K562 (cell line): ENCODE data around the gene CXCL16. TPM values are rescaled to one million over a fixed set of nuclear protein-coding genes. Genes with fewer than 3 reads are reported as not detected.

Experiments used
- ARID2 ChIP-seq: fragments of 450-650 bp; IDR thresholded peaks from 2 replicates; pipeline ENCODE4 v1.6.1; 2017; ENCODE audit warnings: antibody characterized with exemption, mild to moderate bottlenecking
- BMI1 ChIP-seq: fragments of 150-350 bp; IDR thresholded peaks from 2 replicates; pipeline ENCODE4 v1.6.1; 2014; ENCODE audit warnings: low read length
- BRCA1 ChIP-seq, 2 experiments: fragments of 450-650 bp in 1 of 2; sonication (generic) in 1 of 2; formaldehyde crosslinking in 1 of 2; IDR thresholded peaks; 2 replicates each; pipeline versions ENCODE4 v1.5.0 to v1.6.1; 2017 to 2020; ENCODE audit warnings: mild to moderate bottlenecking in 1 of 2, missing genetic modification reagents in 1 of 2
- CBX1 ChIP-seq: sonication (generic); IDR thresholded peaks from 2 replicates; pipeline ENCODE4 v1.6.1; 2016; ENCODE audit warnings: antibody characterized with exemption, low read depth, mild to moderate bottlenecking
- EP300 ChIP-seq: IDR thresholded peaks from 2 replicates; pipeline ENCODE4 v1.6.1; 2012; ENCODE audit warnings: low read length, improper control_type of control experiment
- ETV6 ChIP-seq, 3 experiments: fragments of 150-350 bp in 1 of 3; sonication (generic) in 1 of 3; formaldehyde crosslinking in 1 of 3; IDR thresholded peaks; 2 replicates each; pipeline versions ENCODE4 v1.6.1 to v1.8.0; 2014 to 2022; ENCODE audit warnings: borderline replicate concordance in 2 of 3, low read depth in 2 of 3, antibody characterized with exemption in 1 of 3, low read length in 1 of 3, mild to moderate bottlenecking in 1 of 3, missing genetic modification reagents in 1 of 3
- HNRNPLL ChIP-seq: fragments of 200-400 bp; formaldehyde crosslinking; IDR thresholded peaks from 2 replicates; pipeline ENCODE4 v1.6.1; 2017; ENCODE audit warnings: low read length, low read depth, mild to moderate bottlenecking; ENCODE audit not compliant: poor library complexity, severe bottlenecking
- JUND ChIP-seq, 2 experiments: IDR thresholded peaks; 2 replicates in 1 of 2; 3 replicates in 1 of 2; pipeline ENCODE4 v1.6.1; 2011; ENCODE audit warnings: borderline replicate concordance in 2 of 2, low read depth in 2 of 2, low read length in 2 of 2, improper control_type of control experiment in 1 of 2, missing biosample characterization in 1 of 2, missing genetic modification characterization in 1 of 2, missing genetic modification reagents in 1 of 2
- KDM5B ChIP-seq: fragments of 200-600 bp; sonication (generic); IDR thresholded peaks from 2 replicates; pipeline ENCODE4 v1.6.1; 2012; ENCODE audit warnings: low read depth, mild to moderate bottlenecking, moderate library complexity, low read length, control low read depth, inconsistent platforms; ENCODE audit not compliant: insufficient replicate concordance
- MTA3 ChIP-seq: fragments of 450-650 bp; formaldehyde crosslinking; IDR thresholded peaks from 2 replicates; pipeline ENCODE4 v1.6.1; 2017; ENCODE audit warnings: mild to moderate bottlenecking, borderline replicate concordance
- POLR2G ChIP-seq: fragments of 200-400 bp; formaldehyde crosslinking; IDR thresholded peaks from 2 replicates; pipeline ENCODE4 v1.6.1; 2017; ENCODE audit warnings: low read depth, mild to moderate bottlenecking, antibody characterized with exemption, low read length, moderate library complexity
- PRDM10 ChIP-seq: fragments of 450-650 bp; IDR thresholded peaks from 2 replicates; pipeline ENCODE4 v1.6.1; 2018; ENCODE audit not compliant: partially characterized antibody
- RBM25 ChIP-seq: fragments of 200-400 bp; formaldehyde crosslinking; IDR thresholded peaks from 2 replicates; pipeline ENCODE4 v1.6.1; 2018; ENCODE audit warnings: low read length, low read depth, moderate library complexity; ENCODE audit not compliant: severe bottlenecking
- RCOR1 ChIP-seq, 2 experiments: IDR thresholded peaks; 2 replicates each; pipeline ENCODE4 v1.6.1; 2012; ENCODE audit warnings: low read depth in 2 of 2, low read length in 2 of 2, borderline replicate concordance in 1 of 2, improper control_type of control experiment in 1 of 2
- TAF9B ChIP-seq: fragments of 450-650 bp; IDR thresholded peaks from 2 replicates; pipeline ENCODE4 v1.6.1; 2018; ENCODE audit warnings: mild to moderate bottlenecking; ENCODE audit not compliant: partially characterized antibody
- TEAD4 ChIP-seq, 2 experiments: sonication (generic) in 1 of 2; formaldehyde crosslinking in 1 of 2; IDR thresholded peaks; 2 replicates each; pipeline versions ENCODE4 v1.6.1 to v1.8.0; 2012 to 2022; ENCODE audit warnings: borderline replicate concordance in 1 of 2, inconsistent platforms in 1 of 2, low read length in 1 of 2, mild to moderate bottlenecking in 1 of 2, missing genetic modification reagents in 1 of 2
- ZNF217 ChIP-seq: sonication (generic); formaldehyde crosslinking; IDR thresholded peaks from 2 replicates; pipeline ENCODE4 v1.8.0; 2022; ENCODE audit warnings: mild to moderate bottlenecking, missing genetic modification reagents
- ZNF263 ChIP-seq: sonication (generic); formaldehyde crosslinking; IDR thresholded peaks from 2 replicates; pipeline ENCODE4 v1.8.0; 2022; ENCODE audit warnings: mild to moderate bottlenecking, missing genetic modification reagents, borderline replicate concordance
- polyA plus RNA-seq, 8 experiments: library from polyadenylated mRNA; depleted of rRNA in 4 of 8; stranded (reverse) in 5 of 8; unstranded in 3 of 8; fragments of >200 nt; fragmentation: Nextera tagmentation in 2 of 8; fragmentation: Illumina TruSeq in 1 of 8; extraction: Ambion mirVana in 2 of 8; extraction: Trizol in 1 of 8; gene quantifications; 2 replicates each; pipeline versions ENCODE4 v1.2.1 to v1.2.3, GENCODE V29; 2011 to 2014; ENCODE audit warnings: inconsistent platforms in 1 of 8, missing spikeins in 1 of 8
- total RNA-seq, 7 experiments: library from RNA; depleted of rRNA in 6 of 7; stranded (reverse); fragments of >200 nt in 6 of 7; fragmentation: Illumina TruSeq in 2 of 7; extraction: Trizol in 2 of 7; gene quantifications; 2 replicates each; pipeline versions ENCODE4 v1.2.1 to v1.2.3, GENCODE V29; 2011 to 2021; ENCODE audit warnings: low replicate concordance in 1 of 7
- TF ChIP-seq, protein P1 (sequence below): fragments of 250-450 bp; sonication (Bioruptor Pico); IDR thresholded peaks from 2 replicates; pipeline ENCODE4 v1.5.0; 2020; ENCODE audit warnings: mild to moderate bottlenecking

Gene CXCL16
- total and polyA plus RNA-seq, 9 of the 15 experiments (the other 6 are each of a cell fraction or from before 2014, with no cell fraction given): 0.05 to 0.68 (median 0.22) TPM; not detected in 2

GRCh38 chr17:4709794-4710692 lies 29.7 kb downstream of the CXCL16 start, which contains the start of gene ARRB2 (continued):
- TF ChIP-seq HNRNPLL (peak; percentile 23), EP300 (0 out of 2 replicates have a peak, but pooled peaks have one; percentile 4), CBX1 (no peak), RCOR1 (IDR thresholded peaks at IDR 0.05; ENCODE audit: borderline replicate concordance in 1 of 2, low read depth in 2 of 2, low read length in 2 of 2) (peak in 1 of 2 experiments; percentile 35; a peak in 1 of 4 replicates), BRCA1 (IDR thresholded peaks at IDR 0.05) (no peak), BRCA1 (CRISPR knock-in tag; IDR thresholded peaks at IDR 0.05) (no peak), POLR2G (peak; percentile 78), RBM25 (peak; percentile 27), BMI1 (no peak), ZNF217 (CRISPR knock-in tag) (no peak), TEAD4 (IDR thresholded peaks at IDR 0.05; ENCODE audit: low read length) (peak; percentile 32; the same call in 1 of the 2 replicates), TEAD4 (CRISPR knock-in tag; IDR thresholded peaks at IDR 0.05; ENCODE audit: borderline replicate concordance) (no peak), PRDM10 (peak; percentile 56), ZNF263 (CRISPR knock-in tag) (peak; percentile 29; the same call in 1 of the 2 replicates), MTA3 (0 out of 2 replicates have a peak, but pooled peaks have one; percentile 33), ETV6 (IDR thresholded peaks at IDR 0.05; ENCODE audit: borderline replicate concordance in 1 of 2, low read depth in 2 of 2, low read length in 1 of 2) (no peak), ETV6 (CRISPR knock-in tag; IDR thresholded peaks at IDR 0.05; ENCODE audit: borderline replicate concordance) (0 out of 2 replicates have a peak, but pooled peaks have one; percentile 37), KDM5B (peak; percentile 22), TAF9B (no peak), JUND (IDR thresholded peaks at IDR 0.05; ENCODE audit: borderline replicate concordance, low read depth, low read length) (peak; percentile 34; the same call in 1 of the 2 replicates), JUND (tag; IDR thresholded peaks at IDR 0.05; ENCODE audit: borderline replicate concordance, low read depth, low read length) (no peak; the same call in 2 of the 3 replicates), ARID2 (peak; percentile 53; the same call in 1 of the 2 replicates)
- TF ChIP-seq, protein P1, sequence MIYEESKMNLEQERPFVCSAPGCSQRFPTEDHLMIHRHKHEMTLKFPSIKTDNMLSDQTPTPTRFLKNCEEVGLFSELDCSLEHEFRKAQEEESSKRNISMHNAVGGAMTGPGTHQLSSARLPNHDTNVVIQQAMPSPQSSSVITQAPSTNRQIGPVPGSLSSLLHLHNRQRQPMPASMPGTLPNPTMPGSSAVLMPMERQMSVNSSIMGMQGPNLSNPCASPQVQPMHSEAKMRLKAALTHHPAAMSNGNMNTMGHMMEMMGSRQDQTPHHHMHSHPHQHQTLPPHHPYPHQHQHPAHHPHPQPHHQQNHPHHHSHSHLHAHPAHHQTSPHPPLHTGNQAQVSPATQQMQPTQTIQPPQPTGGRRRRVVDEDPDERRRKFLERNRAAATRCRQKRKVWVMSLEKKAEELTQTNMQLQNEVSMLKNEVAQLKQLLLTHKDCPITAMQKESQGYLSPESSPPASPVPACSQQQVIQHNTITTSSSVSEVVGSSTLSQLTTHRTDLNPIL (CRISPR knock-in tag): no peak
